NB4 (cell line): Measurements from ENCODE around the gene CLDN25.

Experiments used
- DNase-seq: peaks from one replicate; pipeline ENCODE4 v3.0.0; 2010; ENCODE audit warnings: low read depth
- H3K4me3 ChIP-seq: one replicate; pipeline ENCODE4 v1.5.1; 2011; ENCODE audit warnings: mild to moderate bottlenecking, low read depth, low read length, moderate library complexity
- CTCF ChIP-seq: IDR thresholded peaks from one replicate; pipeline ENCODE4 v1.5.1; 2012; ENCODE audit warnings: low read depth, low read length
- MAX ChIP-seq: IDR thresholded peaks from 2 replicates; pipeline ENCODE4 v1.6.1; 2011; ENCODE audit warnings: low read depth, low read length
- MYC ChIP-seq: IDR thresholded peaks from 2 replicates; pipeline ENCODE4 v1.6.1; 2011; ENCODE audit warnings: low read depth, low read length
- POLR2A ChIP-seq: IDR thresholded peaks from 2 replicates; pipeline ENCODE4 v1.6.1; 2011; ENCODE audit warnings: mild to moderate bottlenecking; ENCODE audit not compliant: insufficient read length; ENCODE audit errors: extremely low read depth

Gene CLDN25

DNA sequence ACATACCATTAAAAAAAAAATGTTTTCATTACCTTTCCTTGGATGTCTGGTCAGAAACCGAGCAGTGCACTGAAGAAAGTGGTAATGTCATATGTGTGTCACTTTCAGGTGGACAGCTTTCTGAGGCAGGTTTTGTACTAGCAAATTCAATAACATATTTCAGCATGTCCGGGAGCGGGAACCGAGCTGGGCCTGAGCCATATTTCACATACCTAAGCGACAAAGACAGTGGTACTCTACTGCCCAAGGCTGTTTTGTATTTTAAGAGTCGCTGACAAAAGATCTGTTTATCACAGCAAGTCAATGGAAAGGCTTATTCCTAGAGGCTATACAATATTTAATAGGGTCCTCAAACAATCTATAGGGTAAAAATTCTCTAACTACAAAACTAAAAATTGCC is 38.0 kb downstream of the CLDN25 start:
- TF ChIP-seq CTCF (no peak), MYC (no peak), POLR2A (no peak), MAX (no peak)
- DNase-seq = no peak
- H3K4me3 ChIP-seq = no peak overlapping the region

GRCh38 chr11:113818426-113818825 is 38.8 kb downstream of the CLDN25 start:
- TF ChIP-seq MAX (no peak), CTCF (no peak), MYC (no peak), POLR2A (no peak)
- no peak overlapping the region for H3K4me3 ChIP-seq
- DNase-seq = no peak

GRCh38 chr11:113827477-113827876 is 47.9 kb downstream of the CLDN25 start:
- TF ChIP-seq MAX (no peak), POLR2A (no peak), CTCF (no peak), MYC (no peak)
- no peak for DNase-seq
- H3K4me3 ChIP-seq = no peak overlapping the region

DNA sequence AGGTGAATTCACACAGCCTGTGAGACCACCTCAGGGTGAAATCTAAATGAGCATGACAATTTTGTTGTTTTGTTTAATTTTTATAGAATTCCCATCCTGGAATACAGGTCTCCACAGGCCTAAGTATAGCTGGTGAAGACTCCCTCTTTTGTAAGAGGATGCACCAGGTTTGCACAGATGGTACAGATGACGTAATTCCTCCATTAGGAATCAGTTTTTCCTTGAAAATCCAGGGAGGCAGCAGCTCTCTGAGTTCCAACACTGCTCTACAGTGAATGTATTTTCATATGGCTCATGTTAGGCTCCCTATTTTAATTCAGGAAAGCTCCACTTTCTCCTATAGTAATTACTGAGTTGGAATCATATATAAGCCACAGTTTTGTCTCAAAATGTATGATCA is 48.6 kb downstream of the CLDN25 start:
- TF ChIP-seq CTCF (no peak), MYC (no peak), POLR2A (no peak), MAX (no peak)
- DNase-seq = no peak
- no peak overlapping the region for H3K4me3 ChIP-seq

GRCh38 chr11:113829751-113830150 is 50.2 kb downstream of the CLDN25 start:
- no peak overlapping the region for H3K4me3 ChIP-seq
- DNase-seq = no peak
- no peak for TF ChIP-seq MAX
- no peak for TF ChIP-seq MYC
- no peak for TF ChIP-seq POLR2A
- TF ChIP-seq CTCF = no peak
